Adipocyte (in vitro differentiated cells): ENCODE data around the gene DPY19L1.
"Not testable (repeated sequence)": the region's sequence is repeated elsewhere in the genome, so short reads cannot be mapped to it uniquely, and the experiment has no call there.

Experiments used
- DNase-seq: peaks from one replicate; pipeline ENCODE4 v3.0.0-alpha.2; 2015; ENCODE audit warnings: low read depth
- H3K27me3 ChIP-seq: replicated peaks from 2 replicates; pipeline ENCODE4 v1.7.0; 2013; ENCODE audit warnings: mild to moderate bottlenecking, low read length, moderate library complexity; ENCODE audit not compliant: control insufficient read depth, insufficient read depth
- H3K36me3 ChIP-seq: 2 replicates; pipeline ENCODE4 v1.7.0; 2013; ENCODE audit warnings: low read length, mild to moderate bottlenecking, moderate library complexity; ENCODE audit not compliant: control insufficient read depth, insufficient read depth, severe bottlenecking
- H3K4me1 ChIP-seq: 2 replicates; pipeline ENCODE4 v1.7.0; 2013; ENCODE audit warnings: mild to moderate bottlenecking, low read length, moderate library complexity; ENCODE audit not compliant: control insufficient read depth, insufficient read depth
- H3K4me3 ChIP-seq: 2 replicates; pipeline ENCODE4 v1.7.0; 2013; ENCODE audit warnings: mild to moderate bottlenecking, low read length, moderate library complexity
- H3K9ac ChIP-seq: 2 replicates; pipeline ENCODE4 v1.7.0; 2013; ENCODE audit warnings: mild to moderate bottlenecking, low read length, moderate library complexity
- H3K9me3 ChIP-seq: 2 replicates; pipeline ENCODE4 v1.7.0; 2013; ENCODE audit warnings: mild to moderate bottlenecking, low read length, moderate library complexity; ENCODE audit not compliant: control insufficient read depth

The DPY19L1 gene

DNA sequence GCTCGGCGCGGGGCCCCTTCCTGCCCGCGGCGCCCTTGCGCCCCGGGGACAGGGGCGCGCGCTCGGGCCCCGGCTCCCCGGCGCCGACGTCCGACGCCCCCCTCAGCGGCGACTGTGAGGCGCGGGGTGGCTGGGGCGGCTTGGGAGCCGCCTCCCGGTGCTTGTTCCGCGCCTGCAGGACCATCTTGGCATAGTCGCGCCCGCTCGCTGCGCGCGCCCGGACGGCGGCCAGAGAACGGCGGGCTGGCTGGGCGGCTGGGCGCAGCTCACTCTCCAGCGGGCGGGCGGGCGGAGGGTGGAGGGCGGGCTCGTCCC, at the start of gene DPY19L1:
DPY19L1 (minus strand) TSS at position 275 of the 315 bp plus-strand sequence; CDS start at position 184, 91 bp downstream.
- peaks cover 4% of the 10 kb centered on the region for H3K27me3 ChIP-seq
- no peak for DNase-seq
- H3K9ac ChIP-seq = peak within 1 kb of the TSS; percentile 75
- H3K4me1 ChIP-seq = peaks cover 16% of the 10 kb centered on the region
- H3K4me3 ChIP-seq = peak within 1 kb of the TSS; percentile 89
- no peaks in the 10 kb centered on the region for H3K36me3 ChIP-seq
- no peaks in the 10 kb centered on the region for H3K9me3 ChIP-seq

- H3K4me3 ChIP-seq, H3K4me1 ChIP-seq, H3K9me3 ChIP-seq, H3K9ac ChIP-seq, H3K36me3 ChIP-seq, DNase-seq, H3K27me3 ChIP-seq: not testable (repeated sequence)
Observed at GRCh38 chr7:35079517-35079916, 42.2 kb upstream of the DPY19L1 start.

DNA sequence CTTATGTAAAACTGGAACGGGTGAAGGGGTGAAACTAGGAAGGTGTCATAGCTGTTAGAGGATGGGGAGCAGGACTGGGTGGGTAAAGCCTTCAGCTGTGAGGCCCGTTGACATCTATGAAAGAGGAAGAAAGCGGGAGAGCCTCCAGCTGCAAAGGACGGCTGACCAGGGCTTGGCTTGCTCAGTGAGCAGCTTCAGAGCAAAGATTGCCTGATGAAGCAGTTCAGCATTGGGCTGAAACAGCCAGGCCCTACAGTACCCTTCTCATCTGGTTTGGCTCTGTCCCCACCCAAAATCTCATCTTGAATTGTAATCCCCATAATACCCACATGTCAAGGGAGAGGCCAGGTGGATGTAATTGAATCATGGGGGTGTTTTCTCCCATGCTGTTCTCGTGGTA, 36.7 kb upstream of the DPY19L1 start:
- DNase-seq, H3K4me1 ChIP-seq, H3K9me3 ChIP-seq, H3K36me3 ChIP-seq, H3K27me3 ChIP-seq, H3K9ac ChIP-seq, H3K4me3 ChIP-seq: not testable (repeated sequence)

DNA sequence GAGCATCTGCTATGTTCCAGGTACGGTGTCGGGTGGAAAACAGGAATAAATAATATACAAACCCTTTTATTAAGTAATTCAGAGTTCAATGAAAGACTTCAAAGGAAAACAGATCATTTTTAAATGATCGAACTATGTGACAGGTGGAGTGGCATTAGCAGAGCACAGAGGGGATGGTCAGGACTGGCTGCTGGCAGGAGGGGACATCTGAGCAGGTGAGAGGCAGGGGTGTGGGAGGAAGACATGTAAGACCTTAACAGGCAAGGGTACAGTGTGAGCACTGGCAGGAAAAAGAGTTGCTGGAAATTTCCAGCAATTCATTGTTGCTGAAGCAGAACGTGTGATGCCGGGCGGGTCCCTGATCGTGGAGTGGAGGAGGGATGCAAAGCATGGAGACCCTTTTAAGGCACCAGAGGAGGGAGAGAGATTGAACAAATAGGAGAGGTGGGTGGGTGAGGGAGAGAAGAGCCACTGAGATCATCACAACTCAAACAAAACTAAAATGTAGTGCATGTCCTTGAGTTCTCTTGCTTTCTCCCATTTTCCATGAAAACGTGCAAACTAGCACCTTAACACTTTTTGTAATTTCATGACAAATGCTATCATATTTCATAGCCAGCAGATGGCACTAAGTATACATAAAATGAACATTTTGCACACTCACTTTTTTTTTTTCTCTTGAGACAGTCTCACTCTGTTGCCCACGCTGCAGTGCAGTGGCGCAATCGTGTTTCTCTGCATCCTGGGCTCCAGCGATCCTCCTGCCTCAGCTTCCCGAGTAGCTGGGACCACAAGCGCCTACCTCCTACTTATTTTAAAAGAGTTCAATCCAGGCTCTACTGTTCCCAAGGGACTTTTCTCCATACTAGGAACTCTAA, 35.9 kb upstream of the DPY19L1 start:
- H3K4me3 ChIP-seq, H3K4me1 ChIP-seq, H3K9me3 ChIP-seq, H3K9ac ChIP-seq, H3K27me3 ChIP-seq, H3K36me3 ChIP-seq: not testable (repeated sequence)
- DNase-seq = peak; percentile 80

GRCh38 chr7:35069084-35069483, 31.8 kb upstream of the DPY19L1 start:
- not testable (repeated sequence) for H3K36me3 ChIP-seq, H3K4me3 ChIP-seq, H3K4me1 ChIP-seq, DNase-seq, H3K9me3 ChIP-seq, H3K9ac ChIP-seq, H3K27me3 ChIP-seq

GRCh38 chr7:35065382-35065781, 28.1 kb upstream of the DPY19L1 start:
- not testable (repeated sequence) for H3K27me3 ChIP-seq, H3K4me3 ChIP-seq, DNase-seq, H3K36me3 ChIP-seq, H3K4me1 ChIP-seq, H3K9ac ChIP-seq, H3K9me3 ChIP-seq

GRCh38 chr7:35058571-35058970, 21.3 kb upstream of the DPY19L1 start:
- not testable (repeated sequence) for H3K9ac ChIP-seq, H3K4me3 ChIP-seq, H3K36me3 ChIP-seq, DNase-seq, H3K4me1 ChIP-seq, H3K27me3 ChIP-seq, H3K9me3 ChIP-seq

- H3K36me3 ChIP-seq = not testable (repeated sequence)
Observed at GRCh38 chr7:35057505-35058451, 20.5 kb upstream of the DPY19L1 start.

DNA sequence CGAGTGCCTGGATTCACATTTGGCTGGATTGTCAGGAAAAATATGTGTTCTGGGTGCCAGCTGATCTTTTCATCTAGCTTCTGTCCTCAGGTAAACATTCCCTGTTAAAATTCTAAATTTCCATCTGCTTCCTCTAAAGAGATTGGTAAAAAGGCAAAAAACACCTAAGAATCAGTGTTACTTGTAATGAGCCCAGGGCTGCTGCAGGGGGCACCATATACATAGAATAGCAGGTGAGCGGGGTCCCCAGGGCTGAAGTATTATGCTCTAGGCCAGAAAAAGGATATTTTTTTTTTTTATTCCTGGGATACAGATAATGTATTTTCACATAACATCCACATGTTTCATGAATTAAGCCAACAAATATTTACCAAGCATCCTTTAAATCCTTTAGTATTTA, 18.4 kb upstream of the DPY19L1 start:
- H3K9ac ChIP-seq, H3K27me3 ChIP-seq, H3K9me3 ChIP-seq, DNase-seq, H3K4me3 ChIP-seq, H3K36me3 ChIP-seq, H3K4me1 ChIP-seq: not testable (repeated sequence)

More at GRCh38 chr7:35057505-35058451, 20.5 kb upstream of the DPY19L1 start:
- not testable (repeated sequence) for H3K27me3 ChIP-seq, H3K4me1 ChIP-seq, H3K4me3 ChIP-seq, DNase-seq, H3K9ac ChIP-seq, H3K9me3 ChIP-seq

- not testable (repeated sequence) for DNase-seq, H3K4me3 ChIP-seq, H3K9me3 ChIP-seq, H3K9ac ChIP-seq, H3K4me1 ChIP-seq, H3K27me3 ChIP-seq, H3K36me3 ChIP-seq
Observed at GRCh38 chr7:35053488-35054175, 16.3 kb upstream of the DPY19L1 start.

DNA sequence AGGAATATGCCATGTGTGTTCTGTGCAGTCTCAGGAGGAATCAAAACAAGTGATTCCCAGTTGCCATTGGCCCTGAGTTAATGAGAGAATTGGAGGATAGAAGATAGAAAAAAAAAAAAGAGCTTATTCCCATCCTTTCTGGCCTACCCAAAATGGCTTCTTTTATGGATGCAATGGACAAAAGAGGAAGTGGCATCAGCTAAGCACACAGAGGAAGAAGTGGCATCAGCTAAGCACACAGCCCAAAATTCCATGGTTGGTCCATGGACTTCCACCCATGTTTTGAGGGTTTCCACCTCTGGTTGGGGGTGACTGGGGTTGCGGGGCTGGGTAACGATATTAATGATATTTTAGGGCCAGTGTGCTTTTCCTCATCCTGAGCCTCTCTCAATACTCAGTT, 11.1 kb upstream of the DPY19L1 start:
- not testable (repeated sequence) for H3K9ac ChIP-seq

More for the DNA sequence above, 11.1 kb upstream of the DPY19L1 start:
- H3K4me3 ChIP-seq, H3K27me3 ChIP-seq, H3K9me3 ChIP-seq, H3K4me1 ChIP-seq, DNase-seq, H3K36me3 ChIP-seq: not testable (repeated sequence)
